Panc1 (cell line): Measurements from ENCODE around the gene BCAS3. TPM values are rescaled to one million over a fixed set of nuclear protein-coding genes. Genes with fewer than 3 reads are reported as not detected.

Experiments used
- ATAC-seq: fragments of 200-7000 bp; cut with Tn5 transposase; 2 replicates; pipeline ENCODE4 v1.9.1; 2020; ENCODE audit warnings: mild to moderate bottlenecking, moderate library complexity
- BruUV-seq: library from RNA; stranded (reverse); fragments of 400-500 nt; replicated peaks from 2 replicates; lab custom pipeline; 2021; lab: Mats Ljungman, UMichigan
- CTCF ChIA-PET: fragments of 300-600 bp; sonication (Branson Sonifier 250); formaldehyde crosslinking; loops from one replicate; lab custom pipeline; 2022; ENCODE audit warnings: antibody characterized with exemption; lab: Charles Lee
- POLR2A ChIA-PET: fragments of 300-600 bp; sonication (Branson Sonifier 250); formaldehyde crosslinking; loops from one replicate; lab custom pipeline; 2022; ENCODE audit warnings: antibody characterized with exemption; lab: Charles Lee
- DNase-seq: peaks from one replicate; pipeline ENCODE4 v3.0.0-alpha.2; 2010; ENCODE audit warnings: low read depth, low spot score
- H3K27ac ChIP-seq: 2 replicates; pipeline ENCODE4 v1.5.1; 2011; ENCODE audit warnings: mild to moderate bottlenecking, low read length, inconsistent platforms
- H3K27me3 ChIP-seq: fragments of 200-500 bp; sonication (Bioruptor generic); 2 replicates; pipeline ENCODE4 v1.6.0; 2014; ENCODE audit warnings: low read length, inconsistent platforms; ENCODE audit not compliant: control insufficient read depth, insufficient read depth
- H3K36me3 ChIP-seq: fragments of 200-500 bp; sonication (Bioruptor generic); 2 replicates; pipeline ENCODE4 v1.5.1; 2014; ENCODE audit warnings: inconsistent platforms, mild to moderate bottlenecking, low read length, moderate library complexity; ENCODE audit not compliant: control insufficient read depth, insufficient read depth
- H3K4me1 ChIP-seq: 2 replicates; pipeline ENCODE4 v1.5.1; 2011; ENCODE audit warnings: inconsistent platforms, mild to moderate bottlenecking, low read length, moderate library complexity; ENCODE audit not compliant: control insufficient read depth, insufficient read depth
- H3K4me3 ChIP-seq, 2 experiments: 2 replicates each; pipeline ENCODE4 v1.5.1; 2011 to 2012; ENCODE audit warnings: low read depth in 2 of 2, low read length in 2 of 2, mild to moderate bottlenecking in 2 of 2, inconsistent platforms in 1 of 2, moderate library complexity in 1 of 2
- H3K9me3 ChIP-seq: fragments of 200-500 bp; sonication (Bioruptor generic); 2 replicates; pipeline ENCODE4 v1.5.1; 2014; ENCODE audit warnings: low read depth, mild to moderate bottlenecking, inconsistent platforms, low read length, moderate library complexity; ENCODE audit not compliant: control insufficient read depth, insufficient read depth
- CTCF ChIP-seq: fragments of 450-650 bp; IDR thresholded peaks from 2 replicates; pipeline ENCODE4 v1.5.1; 2017; ENCODE audit warnings: mild to moderate bottlenecking
- POLR2AphosphoS5 ChIP-seq: IDR thresholded peaks from 2 replicates; pipeline ENCODE4 v1.6.1; 2012; ENCODE audit warnings: mild to moderate bottlenecking, low read depth, low read length, moderate library complexity
- REST ChIP-seq, 2 experiments: IDR thresholded peaks; 2 replicates each; pipeline ENCODE4 v1.6.1; 2011 to 2012; ENCODE audit warnings: low read depth in 2 of 2, control low read depth in 1 of 2, low read length in 1 of 2, mild to moderate bottlenecking in 1 of 2, moderate library complexity in 1 of 2; ENCODE audit not compliant: insufficient read depth in 1 of 2
- SIN3A ChIP-seq: IDR thresholded peaks from 2 replicates; pipeline ENCODE4 v1.6.1; 2012; ENCODE audit warnings: low read depth, mild to moderate bottlenecking, low read length, moderate library complexity, borderline replicate concordance; ENCODE audit not compliant: insufficient read depth
- TCF7L2 ChIP-seq: IDR thresholded peaks from 2 replicates; pipeline ENCODE4 v1.6.1; 2011; ENCODE audit warnings: mild to moderate bottlenecking, low read depth, low read length, inconsistent platforms
- in situ Hi-C: cut with HindIII; loops from 2 replicates; pipeline ENCODE4 v1.10.0; 2016; ENCODE audit warnings: low sequenced_read_pairs, low pct_unique_long_range_greater_than_20kb
- intact Hi-C: fragments of 100-400 bp; cut with micrococcal nuclease; formaldehyde crosslinking; loops from one replicate; pipeline ENCODE4 v1.10.0; 2022; ENCODE audit not compliant: unreplicated experiment
- total RNA-seq: library from RNA; stranded (reverse); gene quantifications from one replicate; pipeline ENCODE4 v1.2.1, GENCODE V29; 2021; ENCODE audit not compliant: unreplicated experiment

BCAS3 gene
- total RNA-seq, 1 experiment from 2014 or later = 9.3 TPM

- POLR2A ChIA-PET = no interaction called here
- H3K27me3 ChIP-seq = no peaks in the 10 kb centered on the region
- no peak overlapping the region for H3K27ac ChIP-seq
- H3K36me3 ChIP-seq = no peaks in the 10 kb centered on the region
- H3K4me1 ChIP-seq = peaks cover 18% of the 10 kb centered on the region
- H3K9me3 ChIP-seq = no peaks in the 10 kb centered on the region
- H3K4me3 ChIP-seq = no peak overlapping the region
- TF ChIP-seq CTCF (no peak), POLR2AphosphoS5 (no peak), TCF7L2 (no peak), REST (IDR thresholded peaks at IDR 0.05; ENCODE audit: insufficient read depth in 1 of 2, low read depth in 2 of 2, low read length in 1 of 2) (no peak), SIN3A (no peak)
- no peak for DNase-seq
- CTCF ChIA-PET = no interaction called here
- in situ Hi-C loops = no loop called here
- BruUV-seq = no TSS peak
- no peak for ATAC-seq
- intact Hi-C loops = no loop called here
Observed at GRCh38 chr17:61403801-61404662, 726.4 kb downstream of the BCAS3 start.

- Histone ChIP-seq H3K4me1 (peaks cover 18% of the 10 kb centered on the region), H3K27me3 (no peaks in the 10 kb centered on the region), H3K27ac (no peak overlapping the region), H3K4me3 (no peak overlapping the region), H3K36me3 (no peaks in the 10 kb centered on the region), H3K9me3 (no peaks in the 10 kb centered on the region)
- POLR2A ChIA-PET = no interaction called here
- CTCF ChIA-PET = no interaction called here
- no TSS peak for BruUV-seq
- no peak for ATAC-seq
- in situ Hi-C loops (no loop called here), intact Hi-C loops (no loop called here)
- DNase-seq = no peak
- TF ChIP-seq REST (IDR thresholded peaks at IDR 0.05; ENCODE audit: insufficient read depth in 1 of 2, low read depth in 2 of 2, low read length in 1 of 2) (no peak), POLR2AphosphoS5 (no peak), TCF7L2 (no peak), CTCF (no peak), SIN3A (no peak)
Observed at GRCh38 chr17:61404663-61404912, 726.9 kb downstream of the BCAS3 start.
